ENCODE data around the gene TMEM198. TPM values are rescaled to one million over a fixed set of nuclear protein-coding genes. Genes with fewer than 3 reads are reported as not detected.

Gene TMEM198
- total and polyA plus RNA-seq, 8 donors = 2.4 to 4.2 (median 3.3) TPM

DNA sequence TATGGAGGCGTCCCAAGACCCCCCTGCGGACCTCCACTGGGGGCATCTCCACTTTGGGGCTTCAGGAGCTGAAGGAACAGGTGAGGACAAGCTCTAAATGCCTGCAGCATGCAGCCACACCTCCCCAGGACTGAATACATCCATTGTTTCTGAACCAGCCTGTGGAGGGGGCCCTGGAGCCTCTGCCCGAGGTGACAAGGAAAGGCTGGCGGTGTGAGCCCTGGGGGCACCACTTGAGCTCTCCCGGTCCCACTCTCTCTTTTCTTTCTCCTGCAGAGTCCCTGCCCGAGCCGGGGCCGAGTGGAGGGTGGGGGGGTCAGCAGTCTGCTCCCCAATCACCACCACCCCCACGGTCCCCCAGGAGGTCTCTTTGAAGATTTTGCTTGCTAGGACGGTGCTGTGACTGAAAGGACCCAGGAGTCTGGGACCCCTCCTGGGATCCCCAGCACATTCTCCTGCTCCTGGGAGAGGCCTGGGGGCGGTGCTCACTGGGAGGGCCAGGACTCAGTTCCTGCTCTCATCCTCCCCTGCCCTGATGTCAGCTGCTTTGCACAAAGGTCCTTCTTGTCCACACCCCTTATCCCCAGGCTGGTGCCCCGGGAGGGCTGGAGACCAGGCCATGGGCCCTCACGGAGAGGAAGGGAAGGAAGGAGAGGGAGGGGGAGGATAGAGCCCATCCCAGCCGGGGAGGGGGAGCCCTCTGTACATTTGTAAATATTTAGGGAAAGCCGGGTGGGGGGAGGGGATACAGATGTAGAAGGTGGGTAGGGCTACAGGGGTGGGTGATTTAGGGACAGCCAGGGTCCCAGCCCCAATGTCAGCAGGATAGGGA lies 6.0 kb upstream of the TMEM198 start:
- H3K27ac ChIP-seq = no peak overlapping the region
- no peak overlapping the region for H3K4me3 ChIP-seq
- peaks cover 6 to 17% of the 10 kb centered on the region in 2 donors for H3K4me1 ChIP-seq
- TF ChIP-seq, protein P1, sequence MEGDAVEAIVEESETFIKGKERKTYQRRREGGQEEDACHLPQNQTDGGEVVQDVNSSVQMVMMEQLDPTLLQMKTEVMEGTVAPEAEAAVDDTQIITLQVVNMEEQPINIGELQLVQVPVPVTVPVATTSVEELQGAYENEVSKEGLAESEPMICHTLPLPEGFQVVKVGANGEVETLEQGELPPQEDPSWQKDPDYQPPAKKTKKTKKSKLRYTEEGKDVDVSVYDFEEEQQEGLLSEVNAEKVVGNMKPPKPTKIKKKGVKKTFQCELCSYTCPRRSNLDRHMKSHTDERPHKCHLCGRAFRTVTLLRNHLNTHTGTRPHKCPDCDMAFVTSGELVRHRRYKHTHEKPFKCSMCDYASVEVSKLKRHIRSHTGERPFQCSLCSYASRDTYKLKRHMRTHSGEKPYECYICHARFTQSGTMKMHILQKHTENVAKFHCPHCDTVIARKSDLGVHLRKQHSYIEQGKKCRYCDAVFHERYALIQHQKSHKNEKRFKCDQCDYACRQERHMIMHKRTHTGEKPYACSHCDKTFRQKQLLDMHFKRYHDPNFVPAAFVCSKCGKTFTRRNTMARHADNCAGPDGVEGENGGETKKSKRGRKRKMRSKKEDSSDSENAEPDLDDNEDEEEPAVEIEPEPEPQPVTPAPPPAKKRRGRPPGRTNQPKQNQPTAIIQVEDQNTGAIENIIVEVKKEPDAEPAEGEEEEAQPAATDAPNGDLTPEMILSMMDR (IDR thresholded peaks at IDR 0.05) = no peak
- H3K27me3 ChIP-seq = peaks cover 0 to 71% of the 10 kb centered on the region in 2 donors
- peaks cover 0 to 31% of the 10 kb centered on the region in 2 donors for H3K36me3 ChIP-seq
- no peak for DNase-seq
- intact Hi-C loops (cut with DNase I) = no loop called here
- no peaks in the 10 kb centered on the region for H3K9me3 ChIP-seq
- no peak for ATAC-seq

DNA sequence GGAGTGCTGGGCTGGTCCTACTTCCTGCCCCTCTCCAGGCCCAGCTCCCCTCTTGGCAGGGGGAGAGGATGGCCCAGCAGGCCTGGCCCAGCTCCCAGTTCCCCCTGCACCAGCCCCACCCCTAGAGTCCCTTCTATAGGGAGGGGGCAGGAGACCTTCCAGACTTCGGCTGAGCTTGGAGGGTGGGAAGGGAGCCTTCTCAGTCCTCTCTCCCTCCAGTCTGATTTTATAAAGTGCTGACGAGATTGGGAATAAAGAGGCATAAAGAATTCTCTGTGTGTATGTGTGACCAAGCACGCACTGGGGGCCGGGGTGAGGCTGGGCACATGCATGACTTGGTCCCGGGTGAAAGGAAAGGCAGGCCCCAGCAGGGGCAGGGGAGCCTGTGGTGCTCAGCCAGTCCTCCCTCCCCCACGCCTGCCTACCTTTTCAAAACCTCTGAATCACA lies 5.3 kb upstream of the TMEM198 start:
- Histone ChIP-seq H3K36me3 (peaks cover 0 to 31% of the 10 kb centered on the region in 2 donors), H3K4me1 (peaks cover 6 to 23% of the 10 kb centered on the region in 2 donors), H3K27ac (no peak overlapping the region), H3K27me3 (peaks cover 0 to 71% of the 10 kb centered on the region in 2 donors), H3K4me3 (no peak overlapping the region), H3K9me3 (no peaks in the 10 kb centered on the region)
- TF ChIP-seq, protein P1 (IDR thresholded peaks at IDR 0.05) = no peak
- intact Hi-C loops (cut with DNase I) = no loop called here
- DNase-seq = peak in 1 of 4 donors; percentile 73
- no peak for ATAC-seq

DNA sequence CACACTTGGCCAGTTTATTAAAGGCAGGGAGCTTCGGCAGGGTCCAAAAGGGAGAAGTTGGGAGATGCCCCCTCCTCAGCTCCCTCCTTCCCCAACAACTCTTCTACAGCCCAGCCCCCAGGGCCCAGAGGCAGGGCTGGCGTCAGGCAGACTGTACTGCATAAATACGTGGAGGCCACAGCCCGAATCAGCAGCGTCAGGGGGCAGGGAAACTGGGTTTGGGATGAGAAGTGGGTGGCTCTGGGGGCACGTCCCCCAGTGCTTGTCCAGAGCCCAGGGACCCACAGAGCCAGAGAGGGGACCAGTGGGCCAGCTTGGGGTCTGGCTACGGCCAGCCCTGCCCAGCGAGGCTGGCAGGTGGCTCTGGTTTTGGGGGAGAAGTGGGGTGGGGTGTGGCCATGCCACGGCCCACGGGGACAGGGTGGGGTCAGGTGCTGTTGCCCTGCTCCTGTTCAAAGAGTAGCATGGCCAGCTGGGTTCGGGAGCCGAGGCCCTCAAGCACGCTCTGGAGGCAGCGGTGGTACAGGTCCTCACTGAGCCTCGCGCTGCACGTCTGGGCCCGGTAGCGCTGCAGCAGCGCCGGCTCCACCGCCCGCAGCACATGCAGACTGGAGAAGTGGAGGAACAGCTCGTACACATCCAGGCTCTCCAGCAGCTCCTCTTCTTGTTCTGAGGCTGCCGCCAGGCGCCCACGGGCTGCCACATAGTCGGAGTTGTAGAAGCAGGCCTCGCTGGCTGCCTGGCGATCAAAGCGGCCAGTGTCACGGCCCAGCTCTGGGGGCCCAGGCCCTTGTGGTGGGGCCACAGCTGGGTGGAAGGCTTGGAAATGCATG lies 4.7 kb upstream of the TMEM198 start:
- peaks cover 6 to 29% of the 10 kb centered on the region in 2 donors for H3K4me1 ChIP-seq
- TF ChIP-seq, protein P1 (IDR thresholded peaks at IDR 0.05) = no peak
- DNase-seq (no peak), ATAC-seq (no peak)
- H3K4me3 ChIP-seq = no peak overlapping the region
- H3K9me3 ChIP-seq = no peaks in the 10 kb centered on the region
- peaks cover 0 to 77% of the 10 kb centered on the region in 2 donors for H3K27me3 ChIP-seq
- intact Hi-C loops (cut with DNase I) = no loop called here
- H3K27ac ChIP-seq = no peak overlapping the region
- peaks cover 0 to 31% of the 10 kb centered on the region in 2 donors for H3K36me3 ChIP-seq

DNA sequence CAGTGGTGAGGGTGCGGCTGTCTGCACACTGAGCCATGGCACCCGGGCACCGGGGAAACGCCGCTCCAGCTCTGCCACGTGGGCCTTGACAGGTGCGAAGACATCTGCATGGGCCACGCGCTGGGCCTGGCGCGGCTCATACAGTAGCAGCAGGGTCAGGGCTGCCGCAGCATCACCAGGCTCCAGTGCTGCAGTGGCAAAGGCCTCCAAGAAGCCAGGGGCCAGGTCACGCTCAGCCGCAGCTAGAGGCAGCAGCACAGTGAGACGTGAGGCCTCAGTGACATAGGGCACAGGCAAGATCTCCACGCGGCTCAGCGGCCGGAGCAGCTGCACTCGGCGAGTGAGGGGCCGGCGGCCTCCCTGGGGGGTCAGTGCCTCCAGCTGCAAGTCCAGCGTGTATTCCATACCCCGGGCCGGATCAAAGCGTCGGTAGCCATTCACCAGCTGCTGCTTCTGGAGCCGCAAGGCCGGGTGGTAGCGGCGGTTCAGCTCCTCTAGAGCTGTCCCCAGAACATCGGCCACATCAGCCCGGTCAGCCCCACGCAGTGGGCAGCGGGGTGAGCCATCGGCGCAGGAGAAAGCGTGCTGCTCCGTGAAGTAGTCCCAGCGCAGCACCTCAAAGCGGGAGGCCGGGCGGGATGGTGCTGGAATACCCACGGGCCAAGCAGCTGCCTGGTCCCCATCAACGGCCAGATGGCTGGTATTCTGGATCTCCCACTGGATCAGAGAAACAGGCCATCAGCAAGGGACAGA lies 3.7 kb upstream of the TMEM198 start:
- H3K4me1 ChIP-seq = peaks cover 8 to 33% of the 10 kb centered on the region in 2 donors
- H3K9me3 ChIP-seq = no peaks in the 10 kb centered on the region
- H3K4me3 ChIP-seq = no peak overlapping the region
- H3K27me3 ChIP-seq = peaks cover 0 to 86% of the 10 kb centered on the region in 2 donors
- no peak overlapping the region for H3K27ac ChIP-seq
- no peak for ATAC-seq
- H3K36me3 ChIP-seq = peaks cover 0 to 31% of the 10 kb centered on the region in 2 donors
- intact Hi-C loops (cut with DNase I) = loop anchor here in 1 of 2 donors (5.0 kb wide), 1 partner anchor 102 kb away; no protein-coding TSS in a partner anchor
- DNase-seq = no peak
- TF ChIP-seq, protein P1 (IDR thresholded peaks at IDR 0.05) = no peak
